ENCODE results near the gene STARD13.

The STARD13 gene

GRCh38 chr13:33321686-33322542, 36.4 kb upstream of the STARD13 start:
- Histone ChIP-seq H3K27me3 (ENCODE audit: low read depth, low read length) (no peaks in the 10 kb centered on the region), H3K4me1 (ENCODE audit: control insufficient read depth in 1 of 2, insufficient read depth in 2 of 2, low read length in 2 of 2) (peaks cover 0 to 8% of the 10 kb centered on the region in 2 donors), H3K27ac (ENCODE audit: low read length) (peak overlapping the region; percentile 60), H3K36me3 (ENCODE audit: control insufficient read depth in 1 of 2, insufficient read depth in 2 of 2, low read length in 2 of 2) (no peaks in the 10 kb centered on the region), H3K4me3 (ENCODE audit: low read depth in 1 of 2, low read length in 2 of 2) (peak overlapping the region in 1 of 2 donors; percentile 30), H3K9me3 (ENCODE audit: control insufficient read depth in 1 of 2, low read length in 2 of 2) (no peaks in the 10 kb centered on the region)

- no peaks in the 10 kb centered on the region for H3K36me3 ChIP-seq (ENCODE audit: control insufficient read depth in 1 of 2, insufficient read depth in 2 of 2, low read length in 2 of 2)
- no peaks in the 10 kb centered on the region for H3K27me3 ChIP-seq (ENCODE audit: low read depth, low read length)
- no peaks in the 10 kb centered on the region for H3K9me3 ChIP-seq (ENCODE audit: control insufficient read depth in 1 of 2, low read length in 2 of 2)
- H3K4me1 ChIP-seq (ENCODE audit: control insufficient read depth in 1 of 2, insufficient read depth in 2 of 2, low read length in 2 of 2), result peaks cover 0 to 8% of the 10 kb centered on the region in 2 donors
- no peak overlapping the region for H3K4me3 ChIP-seq (ENCODE audit: low read depth in 1 of 2, low read length in 2 of 2)
- no peak overlapping the region for H3K27ac ChIP-seq (ENCODE audit: low read length)
These were observed 34.3 kb upstream of the STARD13 start for GRCh38 chr13:33319859-33320258.

GRCh38 chr13:33318744-33319143, 33.2 kb upstream of the STARD13 start:
- no peak overlapping the region for H3K27ac ChIP-seq (ENCODE audit: low read length)
- no peaks in the 10 kb centered on the region for H3K27me3 ChIP-seq (ENCODE audit: low read depth, low read length)
- peaks cover 0 to 4% of the 10 kb centered on the region in 2 donors for H3K4me1 ChIP-seq (ENCODE audit: control insufficient read depth in 1 of 2, insufficient read depth in 2 of 2, low read length in 2 of 2)
- H3K9me3 ChIP-seq (ENCODE audit: control insufficient read depth in 1 of 2, low read length in 2 of 2), result no peaks in the 10 kb centered on the region
- no peaks in the 10 kb centered on the region for H3K36me3 ChIP-seq (ENCODE audit: control insufficient read depth in 1 of 2, insufficient read depth in 2 of 2, low read length in 2 of 2)
- H3K4me3 ChIP-seq (ENCODE audit: low read depth in 1 of 2, low read length in 2 of 2), result no peak overlapping the region

GRCh38 chr13:33318037-33318436, 32.5 kb upstream of the STARD13 start:
- Histone ChIP-seq H3K27ac (ENCODE audit: low read length) (no peak overlapping the region), H3K4me1 (ENCODE audit: control insufficient read depth in 1 of 2, insufficient read depth in 2 of 2, low read length in 2 of 2) (peaks cover 0 to 8% of the 10 kb centered on the region in 2 donors), H3K4me3 (ENCODE audit: low read depth in 1 of 2, low read length in 2 of 2) (no peak overlapping the region), H3K36me3 (ENCODE audit: control insufficient read depth in 1 of 2, insufficient read depth in 2 of 2, low read length in 2 of 2) (no peaks in the 10 kb centered on the region), H3K27me3 (ENCODE audit: low read depth, low read length) (no peaks in the 10 kb centered on the region), H3K9me3 (ENCODE audit: control insufficient read depth in 1 of 2, low read length in 2 of 2) (no peaks in the 10 kb centered on the region)

GRCh38 chr13:33316890-33317289, 31.3 kb upstream of the STARD13 start:
- H3K27ac ChIP-seq (ENCODE audit: low read length), result no peak overlapping the region
- H3K27me3 ChIP-seq (ENCODE audit: low read depth, low read length), result no peaks in the 10 kb centered on the region
- H3K36me3 ChIP-seq (ENCODE audit: control insufficient read depth in 1 of 2, insufficient read depth in 2 of 2, low read length in 2 of 2), result no peaks in the 10 kb centered on the region
- no peak overlapping the region for H3K4me3 ChIP-seq (ENCODE audit: low read depth in 1 of 2, low read length in 2 of 2)
- H3K4me1 ChIP-seq (ENCODE audit: control insufficient read depth in 1 of 2, insufficient read depth in 2 of 2, low read length in 2 of 2), result peaks cover 0 to 15% of the 10 kb centered on the region in 2 donors
- H3K9me3 ChIP-seq (ENCODE audit: control insufficient read depth in 1 of 2, low read length in 2 of 2), result no peaks in the 10 kb centered on the region

- H3K4me1 ChIP-seq (ENCODE audit: control insufficient read depth in 1 of 2, insufficient read depth in 2 of 2, low read length in 2 of 2), result peaks cover 0 to 12% of the 10 kb centered on the region in 2 donors
- no peak overlapping the region for H3K4me3 ChIP-seq (ENCODE audit: low read depth in 1 of 2, low read length in 2 of 2)
- H3K9me3 ChIP-seq (ENCODE audit: control insufficient read depth in 1 of 2, low read length in 2 of 2), result no peaks in the 10 kb centered on the region
- no peaks in the 10 kb centered on the region for H3K27me3 ChIP-seq (ENCODE audit: low read depth, low read length)
- no peaks in the 10 kb centered on the region for H3K36me3 ChIP-seq (ENCODE audit: control insufficient read depth in 1 of 2, insufficient read depth in 2 of 2, low read length in 2 of 2)
- no peak overlapping the region for H3K27ac ChIP-seq (ENCODE audit: low read length)
These were observed 27.9 kb upstream of the STARD13 start for GRCh38 chr13:33313504-33313903.

- Histone ChIP-seq H3K36me3 (ENCODE audit: control insufficient read depth in 1 of 2, insufficient read depth in 2 of 2, low read length in 2 of 2) (no peaks in the 10 kb centered on the region), H3K4me1 (ENCODE audit: control insufficient read depth in 1 of 2, insufficient read depth in 2 of 2, low read length in 2 of 2) (peaks cover 0 to 13% of the 10 kb centered on the region in 2 donors), H3K27ac (ENCODE audit: low read length) (no peak overlapping the region), H3K4me3 (ENCODE audit: low read depth in 1 of 2, low read length in 2 of 2) (no peak overlapping the region), H3K9me3 (ENCODE audit: control insufficient read depth in 1 of 2, low read length in 2 of 2) (no peaks in the 10 kb centered on the region), H3K27me3 (ENCODE audit: low read depth, low read length) (no peaks in the 10 kb centered on the region)
These were observed 27.3 kb upstream of the STARD13 start for GRCh38 chr13:33312861-33313212.

- Histone ChIP-seq H3K27ac (ENCODE audit: low read length) (no peak overlapping the region), H3K4me3 (ENCODE audit: low read depth in 1 of 2, low read length in 2 of 2) (no peak overlapping the region), H3K9me3 (ENCODE audit: control insufficient read depth in 1 of 2, low read length in 2 of 2) (no peaks in the 10 kb centered on the region), H3K36me3 (ENCODE audit: control insufficient read depth in 1 of 2, insufficient read depth in 2 of 2, low read length in 2 of 2) (no peaks in the 10 kb centered on the region), H3K27me3 (ENCODE audit: low read depth, low read length) (no peaks in the 10 kb centered on the region), H3K4me1 (ENCODE audit: control insufficient read depth in 1 of 2, insufficient read depth in 2 of 2, low read length in 2 of 2) (peaks cover 0 to 15% of the 10 kb centered on the region in 2 donors)
These were observed 26.8 kb upstream of the STARD13 start for GRCh38 chr13:33312150-33312860.

- Histone ChIP-seq H3K4me1 (ENCODE audit: control insufficient read depth in 1 of 2, insufficient read depth in 2 of 2, low read length in 2 of 2) (peaks cover 0 to 15% of the 10 kb centered on the region in 2 donors), H3K4me3 (ENCODE audit: low read depth in 1 of 2, low read length in 2 of 2) (no peak overlapping the region), H3K9me3 (ENCODE audit: control insufficient read depth in 1 of 2, low read length in 2 of 2) (no peaks in the 10 kb centered on the region), H3K27me3 (ENCODE audit: low read depth, low read length) (no peaks in the 10 kb centered on the region), H3K27ac (ENCODE audit: low read length) (no peak overlapping the region), H3K36me3 (ENCODE audit: control insufficient read depth in 1 of 2, insufficient read depth in 2 of 2, low read length in 2 of 2) (no peaks in the 10 kb centered on the region)
These were observed 25.5 kb upstream of the STARD13 start for GRCh38 chr13:33311040-33311439.

GRCh38 chr13:33310245-33311038, 24.9 kb upstream of the STARD13 start:
- Histone ChIP-seq H3K27ac (ENCODE audit: low read length) (no peak overlapping the region), H3K27me3 (ENCODE audit: low read depth, low read length) (no peaks in the 10 kb centered on the region), H3K9me3 (ENCODE audit: control insufficient read depth in 1 of 2, low read length in 2 of 2) (no peaks in the 10 kb centered on the region), H3K4me1 (ENCODE audit: control insufficient read depth in 1 of 2, insufficient read depth in 2 of 2, low read length in 2 of 2) (peaks cover 0 to 15% of the 10 kb centered on the region in 2 donors), H3K4me3 (ENCODE audit: low read depth in 1 of 2, low read length in 2 of 2) (no peak overlapping the region), H3K36me3 (ENCODE audit: control insufficient read depth in 1 of 2, insufficient read depth in 2 of 2, low read length in 2 of 2) (no peaks in the 10 kb centered on the region)

GRCh38 chr13:33308863-33309262, 23.3 kb upstream of the STARD13 start:
- Histone ChIP-seq H3K27ac (ENCODE audit: low read length) (no peak overlapping the region), H3K36me3 (ENCODE audit: control insufficient read depth in 1 of 2, insufficient read depth in 2 of 2, low read length in 2 of 2) (no peaks in the 10 kb centered on the region), H3K9me3 (ENCODE audit: control insufficient read depth in 1 of 2, low read length in 2 of 2) (no peaks in the 10 kb centered on the region), H3K27me3 (ENCODE audit: low read depth, low read length) (no peaks in the 10 kb centered on the region), H3K4me3 (ENCODE audit: low read depth in 1 of 2, low read length in 2 of 2) (no peak overlapping the region), H3K4me1 (ENCODE audit: control insufficient read depth in 1 of 2, insufficient read depth in 2 of 2, low read length in 2 of 2) (peaks cover 0 to 15% of the 10 kb centered on the region in 2 donors)

Measured in muscle layer of duodenum (tissue), 2 donors.